Pancreas (tissue), 10 donors: Measurements from ENCODE around the gene MGAT3. TPM values are rescaled to one million over a fixed set of nuclear protein-coding genes. Genes with fewer than 3 reads are reported as not detected.

Experiments used
- ATAC-seq, 4 donors: fragments of 200-7000 bp; cut with Tn5 transposase; one replicate each; pipeline versions ENCODE4 v1.8.0 to v1.9.1; 2020; ENCODE audit warnings: mild to moderate bottlenecking in 4 of 4, moderate library complexity in 4 of 4
- DNase-seq, 6 donors: peaks; one replicate each; pipeline ENCODE4 v3.0.0-alpha.2; 2020
- FAIRE-seq: peaks from 2 replicates; lab custom pipeline; 2012; peaks lifted over from hg19 to GRCh38; lab: Jason Lieb, UNC
- H3K27ac ChIP-seq, 4 donors: fragments of 200-600 bp; sonication (generic); 1 replicate in 3 of 4; 2 replicates in 1 of 4; pipeline versions ENCODE4 v1.5.0 to v1.8.0; 2020
- H3K27me3 ChIP-seq, 4 donors: fragments of 200-600 bp; one replicate each; pipeline ENCODE4 v1.8.0; 2021
- H3K36me3 ChIP-seq, 3 donors: fragments of 200-600 bp; sonication (generic) in 1 of 3; one replicate each; pipeline versions ENCODE4 v1.5.0 to v1.8.0; 2020 to 2021
- H3K4me1 ChIP-seq, 3 donors: fragments of 200-600 bp; one replicate each; pipeline ENCODE4 v1.8.0; 2021
- H3K4me3 ChIP-seq, 4 donors: fragments of 200-600 bp; sonication (generic) in 2 of 4; one replicate each; pipeline versions ENCODE4 v1.5.0 to v1.8.0; 2020 to 2021
- H3K9me3 ChIP-seq, 4 donors: fragments of 200-600 bp; one replicate each; pipeline ENCODE4 v1.8.0; 2021
- CTCF ChIP-seq, 4 donors: fragments of 200-600 bp; sonication (generic) in 3 of 4; IDR thresholded peaks; one replicate each; pipeline versions ENCODE4 v1.5.0 to v1.8.0; 2021; ENCODE audit warnings: antibody characterized with exemption in 4 of 4
- WGBS, 2 donors: extraction: QIAGEN DNeasy Blood & Tissue Kit; methylation state at CpG; one replicate each; pipeline ENCODE4 v1.1.7; 2013; 5-methylcytosine and 5-hydroxymethylcytosine counted together
- intact Hi-C, 3 donors: fragments of 100-400 bp; cut with DNase I; formaldehyde crosslinking; loops; one replicate each; pipeline versions ENCODE4 v1.11.1 to v1.14.2; 2022
- polyA plus RNA-seq, 2 donors: library from polyadenylated mRNA; stranded (reverse); fragments of 200-250 nt; gene quantifications; one replicate each; pipeline ENCODE4 v1.2.3, GENCODE V29; 2013
- total RNA-seq, 6 donors: library from RNA; stranded (reverse); fragmentation: NEBNext Ultra II Directional in 4 of 6; extraction: Animal tissue kit (Norgen Biotek cat#: 25700) in 4 of 6; gene quantifications; one replicate each; pipeline versions ENCODE4 v1.2.1 to v1.2.4, GENCODE V29; 2021 to 2023
- donor health status: healthy with polysubstance abuse.
- donor health status: DM: no; HTN: no; CAD: no; lungs with moderate emphysema.
- donor health status: DM: no; HTN: no; CAD: no.
- donor health status: control.
- donor health status: control.
- donor health status: Bipolar disorder and iron deficiency.
- donor health status: DM: yes; HTN: yes; CAD: no.
- donor health status: DM: no; HTN: no; CAD: no.
- donor health status: DM: no; HTN: no; CAD: no.
- donor health status: DM: yes; HTN: yes; CAD: no.

The MGAT3 gene
- total and polyA plus RNA-seq, 8 donors, result 1.5 to 4.2 (median 2.2) TPM

GRCh38 chr22:39457556-39458443, 988 bp downstream of the MGAT3 start:
- no peaks in the 10 kb centered on the region for H3K36me3 ChIP-seq
- H3K9me3 ChIP-seq, result no peaks in the 10 kb centered on the region
- no peak overlapping the region for H3K27ac ChIP-seq
- no peak for TF ChIP-seq CTCF (IDR thresholded peaks at IDR 0.05)
- H3K4me3 ChIP-seq, result peak overlapping the region in 2 of 4 donors; percentile 25 to 37
- WGBS, 2 donors, result 4 to 12% methylated on average over 25 to 83 of the region's 83 CpGs
- intact Hi-C loops, result no loop called here
- no peaks in the 10 kb centered on the region for H3K4me1 ChIP-seq
- FAIRE-seq (no peak), DNase-seq (no peak), ATAC-seq (peak in 2 of 4 donors; percentile 23)
- H3K27me3 ChIP-seq, result no peaks in the 10 kb centered on the region

- DNase-seq, result no peak
These were observed 1.8 kb downstream of the MGAT3 start for GRCh38 chr22:39458444-39459083.

GRCh38 chr22:39459681-39460080, 2.9 kb downstream of the MGAT3 start:
- no peak for ATAC-seq
- intact Hi-C loops, result no loop called here
- FAIRE-seq, result no peak
- WGBS, 2 donors, result 65 to 69% methylated on average over 11 of the region's 11 CpGs
- no peaks in the 10 kb centered on the region for H3K9me3 ChIP-seq
- H3K4me1 ChIP-seq, result no peaks in the 10 kb centered on the region
- H3K4me3 ChIP-seq, result no peak overlapping the region
- no peak for TF ChIP-seq CTCF (IDR thresholded peaks at IDR 0.05)
- no peak overlapping the region for H3K27ac ChIP-seq
- no peaks in the 10 kb centered on the region for H3K36me3 ChIP-seq
- H3K27me3 ChIP-seq, result no peaks in the 10 kb centered on the region
- no peak for DNase-seq

More at GRCh38 chr22:39458444-39459083, 1.8 kb downstream of the MGAT3 start:
- H3K27ac ChIP-seq, result no peak overlapping the region
- no peak for FAIRE-seq
- H3K4me3 ChIP-seq, result peak overlapping the region in 1 of 4 donors; percentile 37
- 61 to 73% methylated on average over 10 of the region's 10 CpGs for WGBS, 2 donors
- no peak for TF ChIP-seq CTCF (IDR thresholded peaks at IDR 0.05)
- no peaks in the 10 kb centered on the region for H3K36me3 ChIP-seq
- ATAC-seq, result no peak
- intact Hi-C loops, result no loop called here
- H3K9me3 ChIP-seq, result no peaks in the 10 kb centered on the region
- no peaks in the 10 kb centered on the region for H3K27me3 ChIP-seq
- H3K4me1 ChIP-seq, result no peaks in the 10 kb centered on the region

- no peak for FAIRE-seq
- Histone ChIP-seq H3K4me1 (no peaks in the 10 kb centered on the region), H3K9me3 (no peaks in the 10 kb centered on the region), H3K4me3 (no peak overlapping the region), H3K27ac (peak overlapping the region in 2 of 4 donors; percentile 15 to 22), H3K36me3 (no peaks in the 10 kb centered on the region), H3K27me3 (no peaks in the 10 kb centered on the region)
- intact Hi-C loops, result no loop called here
- no peak for TF ChIP-seq CTCF (IDR thresholded peaks at IDR 0.05)
- ATAC-seq, result peak in 2 of 4 donors; percentile 19 to 47
- 67 to 70% methylated on average over 13 of the region's 13 CpGs for WGBS, 2 donors
- DNase-seq, result no peak
These were observed 5.8 kb downstream of the MGAT3 start for GRCh38 chr22:39462443-39463221.
